HG03342 (cell line): ENCODE results near the gene SGCA.

Source experiments
- ATAC-seq: cut with Tn5 transposase; IDR thresholded peaks from one replicate; pipeline ENCODE4 v1.9.1; 2021; ENCODE audit warnings: mild to moderate bottlenecking, moderate library complexity; ENCODE audit not compliant: unreplicated experiment

SGCA gene

GRCh38 chr17:50149091-50149416, 16.8 kb upstream of the SGCA start:
- no peak for ATAC-seq

GRCh38 chr17:50149417-50150353, 16.1 kb upstream of the SGCA start:
- no peak for ATAC-seq

- ATAC-seq: no peak
These were observed 15.3 kb upstream of the SGCA start, which contains the start of gene PPP1R9B for GRCh38 chr17:50150354-50151040. PPP1R9B (minus strand) TSS chr17:50150677; CDS start chr17:50150513, 164 bp downstream.

- ATAC-seq: peak; percentile 39
These were observed 14.5 kb upstream of the SGCA start for GRCh38 chr17:50151041-50151936.

GRCh38 chr17:50151937-50152547, 13.8 kb upstream of the SGCA start:
- no peak for ATAC-seq

GRCh38 chr17:50152736-50153135, 13.1 kb upstream of the SGCA start:
- ATAC-seq: no peak

- no peak for ATAC-seq
These were observed 11.9 kb upstream of the SGCA start for GRCh38 chr17:50153650-50154575.

- ATAC-seq: no peak
These were observed 11.2 kb upstream of the SGCA start for GRCh38 chr17:50154604-50155003.

- ATAC-seq: no peak
These were observed 10.5 kb upstream of the SGCA start for GRCh38 chr17:50155115-50155819.

GRCh38 chr17:50157891-50158290, 7.9 kb upstream of the SGCA start:
- no peak for ATAC-seq

GRCh38 chr17:50161023-50161910, 4.5 kb upstream of the SGCA start:
- peak; percentile 82 for ATAC-seq

GRCh38 chr17:50161911-50162288, 3.9 kb upstream of the SGCA start:
- no peak for ATAC-seq

- ATAC-seq: no peak
These were observed 3.1 kb upstream of the SGCA start for GRCh38 chr17:50162466-50163254.

GRCh38 chr17:50163843-50164696, 1.7 kb upstream of the SGCA start:
- no peak for ATAC-seq

- ATAC-seq: no peak
These were observed 1.2 kb upstream of the SGCA start for GRCh38 chr17:50164697-50164988.

- ATAC-seq: no peak
These were observed 739 bp upstream of the SGCA start for GRCh38 chr17:50165066-50165465.

GRCh38 chr17:50165466-50165865, 339 bp upstream of the SGCA start:
- no peak for ATAC-seq
